Body of pancreas (tissue), 4 donors: ENCODE data around the gene INTS3. TPM values are rescaled to one million over a fixed set of nuclear protein-coding genes. Genes with fewer than 3 reads are reported as not detected.
A peak's percentile ranks its signal among the peaks of the same experiment; 100 is the strongest.

Experiments
- ATAC-seq: fragments of 150-250 bp; one replicate; pipeline ENCODE4 v1.9.1; 2016
- DNase-seq, 4 donors: peaks; one replicate each; pipeline ENCODE4 v3.0.0-alpha.2; 2019
- H3K27ac ChIP-seq, 4 donors: fragments of 200-600 bp; sonication (generic); 1 replicate in 3 of 4; 2 replicates in 1 of 4; pipeline versions ENCODE4 v1.5.1 to v1.6.1; 2016 to 2019; ENCODE audit warnings: mild to moderate bottlenecking in 1 of 4, mixed read lengths in 1 of 4, moderate library complexity in 1 of 4
- H3K27me3 ChIP-seq, 2 donors: fragments of 200-600 bp; sonication (generic); one replicate each; pipeline ENCODE4 v1.6.0; 2016; ENCODE audit warnings: mild to moderate bottlenecking in 1 of 2
- H3K36me3 ChIP-seq, 2 donors: fragments of 200-600 bp; sonication (generic); replicated peaks in 1 of 2; 2 replicates each; pipeline ENCODE4 v1.5.1; 2016; ENCODE audit warnings: low read depth in 2 of 2; ENCODE audit not compliant: insufficient read depth in 1 of 2
- H3K4me1 ChIP-seq: fragments of 200-600 bp; sonication (generic); one replicate; pipeline ENCODE4 v1.6.0; 2016
- H3K4me3 ChIP-seq, 2 donors: fragments of 200-600 bp; sonication (generic); 1 replicate in 1 of 2; 2 replicates in 1 of 2; pipeline ENCODE4 v1.5.1; 2016 to 2019
- H3K9me3 ChIP-seq, 3 donors: fragments of 200-600 bp; sonication (generic); 1 replicate in 2 of 3; 2 replicates in 1 of 3; pipeline ENCODE4 v1.5.1; 2016
- POLR2A ChIP-seq, 3 donors: fragments of 450-650 bp; IDR thresholded peaks; one replicate each; pipeline ENCODE4 v1.6.1; 2016; ENCODE audit warnings: antibody characterized with exemption in 3 of 3, mild to moderate bottlenecking in 2 of 3
- WGBS, 2 donors: methylation state at CpG; one replicate each; pipeline ENCODE4 v1.1.5; 2017; 5-methylcytosine and 5-hydroxymethylcytosine counted together
- intact Hi-C: fragments of 100-400 bp; cut with DNase I; formaldehyde crosslinking; loops from one replicate; pipeline ENCODE4 v1.15.1; 2023
- total RNA-seq, 2 donors: library from RNA; depleted of rRNA; stranded (reverse); fragments of >200 nt; gene quantifications; one replicate each; pipeline ENCODE4 v1.1.0, GENCODE V29; 2016
- TF ChIP-seq, protein P1 (sequence below), 7 experiments: fragments of 450-650 bp in 4 of 7; fragments of 200-600 bp in 3 of 7; sonication (generic) in 3 of 7; IDR thresholded peaks; one replicate each; pipeline ENCODE4 v1.5.1; 2016 to 2019; ENCODE audit warnings: antibody characterized with exemption in 7 of 7

The INTS3 gene
- total RNA-seq, 2 donors from 2014 or later, result 25.4 to 33.3 TPM

DNA sequence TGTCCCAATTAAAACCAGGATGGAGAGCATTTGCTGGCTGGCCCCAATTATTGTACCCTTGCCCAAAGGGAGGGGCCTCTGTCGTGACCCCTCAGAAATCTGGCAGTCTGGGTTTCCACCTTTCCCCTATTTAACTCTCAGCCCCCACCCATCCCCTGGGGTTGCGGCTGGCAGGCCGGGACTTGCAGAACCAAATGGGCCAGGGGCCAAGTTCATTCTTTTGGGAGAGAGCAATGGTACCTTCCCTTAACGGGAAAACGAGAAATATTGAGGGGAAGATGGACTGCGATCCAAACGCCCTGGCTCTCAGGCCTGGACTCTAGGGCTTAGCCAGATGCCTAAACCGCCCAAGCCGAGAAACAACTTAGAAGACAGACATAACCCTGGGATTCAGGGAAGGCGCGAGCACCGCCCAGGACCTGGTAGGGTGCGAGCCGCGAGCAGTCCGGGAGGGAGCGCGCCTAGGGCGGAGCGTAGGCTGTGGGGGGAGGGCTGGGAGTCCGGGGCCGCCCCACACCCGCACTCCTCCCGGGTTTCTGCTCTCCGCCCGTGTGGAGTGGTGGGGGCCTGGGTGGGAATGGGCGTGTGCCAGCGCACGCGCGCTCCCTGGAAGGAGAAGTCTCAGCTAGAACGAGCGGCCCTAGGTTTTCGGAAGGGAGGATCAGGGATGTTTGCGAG, 47.1 kb downstream of the INTS3 start, which contains the start of gene SLC27A3:
SLC27A3 (plus strand) TSS at position 628 of the 678 bp plus-strand sequence. CDS start 91 bp downstream, outside the sequence.
- intact Hi-C loops, result no loop called here
- H3K4me3 ChIP-seq, result peak within 1 kb of the TSS; percentile 16 to 49
- ATAC-seq (peak; percentile 58), DNase-seq (peak; percentile 48 to 71 (median 62))
- no peaks in the 10 kb centered on the region for H3K9me3 ChIP-seq
- peaks cover 56% of the 10 kb centered on the region for H3K4me1 ChIP-seq
- H3K27ac ChIP-seq, result peak within 1 kb of the TSS; percentile 65 to 86 (median 78)
- WGBS, 2 donors, result 4 to 7% methylated on average over 12 to 35 of the region's 35 CpGs
- H3K36me3 ChIP-seq, result peaks cover 0 to 2% of the 10 kb centered on the region in 2 donors
- TF ChIP-seq, protein P1, sequence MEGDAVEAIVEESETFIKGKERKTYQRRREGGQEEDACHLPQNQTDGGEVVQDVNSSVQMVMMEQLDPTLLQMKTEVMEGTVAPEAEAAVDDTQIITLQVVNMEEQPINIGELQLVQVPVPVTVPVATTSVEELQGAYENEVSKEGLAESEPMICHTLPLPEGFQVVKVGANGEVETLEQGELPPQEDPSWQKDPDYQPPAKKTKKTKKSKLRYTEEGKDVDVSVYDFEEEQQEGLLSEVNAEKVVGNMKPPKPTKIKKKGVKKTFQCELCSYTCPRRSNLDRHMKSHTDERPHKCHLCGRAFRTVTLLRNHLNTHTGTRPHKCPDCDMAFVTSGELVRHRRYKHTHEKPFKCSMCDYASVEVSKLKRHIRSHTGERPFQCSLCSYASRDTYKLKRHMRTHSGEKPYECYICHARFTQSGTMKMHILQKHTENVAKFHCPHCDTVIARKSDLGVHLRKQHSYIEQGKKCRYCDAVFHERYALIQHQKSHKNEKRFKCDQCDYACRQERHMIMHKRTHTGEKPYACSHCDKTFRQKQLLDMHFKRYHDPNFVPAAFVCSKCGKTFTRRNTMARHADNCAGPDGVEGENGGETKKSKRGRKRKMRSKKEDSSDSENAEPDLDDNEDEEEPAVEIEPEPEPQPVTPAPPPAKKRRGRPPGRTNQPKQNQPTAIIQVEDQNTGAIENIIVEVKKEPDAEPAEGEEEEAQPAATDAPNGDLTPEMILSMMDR (IDR thresholded peaks at IDR 0.05), result no peak
- TF ChIP-seq POLR2A (IDR thresholded peaks at IDR 0.05), result no peak
- no peaks in the 10 kb centered on the region for H3K27me3 ChIP-seq

DNA sequence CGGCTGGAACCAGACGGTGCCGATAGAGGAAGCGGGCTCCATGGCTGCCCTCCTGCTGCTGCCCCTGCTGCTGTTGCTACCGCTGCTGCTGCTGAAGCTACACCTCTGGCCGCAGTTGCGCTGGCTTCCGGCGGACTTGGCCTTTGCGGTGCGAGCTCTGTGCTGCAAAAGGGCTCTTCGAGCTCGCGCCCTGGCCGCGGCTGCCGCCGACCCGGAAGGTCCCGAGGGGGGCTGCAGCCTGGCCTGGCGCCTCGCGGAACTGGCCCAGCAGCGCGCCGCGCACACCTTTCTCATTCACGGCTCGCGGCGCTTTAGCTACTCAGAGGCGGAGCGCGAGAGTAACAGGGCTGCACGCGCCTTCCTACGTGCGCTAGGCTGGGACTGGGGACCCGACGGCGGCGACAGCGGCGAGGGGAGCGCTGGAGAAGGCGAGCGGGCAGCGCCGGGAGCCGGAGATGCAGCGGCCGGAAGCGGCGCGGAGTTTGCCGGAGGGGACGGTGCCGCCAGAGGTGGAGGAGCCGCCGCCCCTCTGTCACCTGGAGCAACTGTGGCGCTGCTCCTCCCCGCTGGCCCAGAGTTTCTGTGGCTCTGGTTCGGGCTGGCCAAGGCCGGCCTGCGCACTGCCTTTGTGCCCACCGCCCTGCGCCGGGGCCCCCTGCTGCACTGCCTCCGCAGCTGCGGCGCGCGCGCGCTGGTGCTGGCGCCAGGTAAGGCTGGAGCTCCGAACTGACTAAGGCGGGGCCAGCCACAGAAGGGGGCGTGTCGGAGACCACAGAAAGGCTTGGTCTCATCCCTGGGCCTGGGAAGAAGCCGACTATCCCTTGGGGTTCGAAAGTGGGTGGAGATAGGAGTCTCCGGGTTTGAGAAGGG, 47.8 kb downstream of the INTS3 start:
- H3K4me3 ChIP-seq, result peak overlapping the region; percentile 16 to 49
- peaks cover 59% of the 10 kb centered on the region for H3K4me1 ChIP-seq
- DNase-seq (peak; percentile 68 to 85 (median 76)), ATAC-seq (peak; percentile 62)
- H3K27ac ChIP-seq, result peak overlapping the region; percentile 65 to 86 (median 78)
- H3K36me3 ChIP-seq, result peaks cover 0 to 2% of the 10 kb centered on the region in 2 donors
- no peaks in the 10 kb centered on the region for H3K9me3 ChIP-seq
- 0 to 1% methylated on average over 3 to 81 of the region's 83 CpGs for WGBS, 2 donors
- intact Hi-C loops, result no loop called here
- H3K27me3 ChIP-seq, result no peaks in the 10 kb centered on the region
- peak; percentile 38 to 62 (median 51) for TF ChIP-seq POLR2A (IDR thresholded peaks at IDR 0.05)
- TF ChIP-seq, protein P1 (IDR thresholded peaks at IDR 0.05), result peak in 2 of 7 experiments; percentile 15 to 30

DNA sequence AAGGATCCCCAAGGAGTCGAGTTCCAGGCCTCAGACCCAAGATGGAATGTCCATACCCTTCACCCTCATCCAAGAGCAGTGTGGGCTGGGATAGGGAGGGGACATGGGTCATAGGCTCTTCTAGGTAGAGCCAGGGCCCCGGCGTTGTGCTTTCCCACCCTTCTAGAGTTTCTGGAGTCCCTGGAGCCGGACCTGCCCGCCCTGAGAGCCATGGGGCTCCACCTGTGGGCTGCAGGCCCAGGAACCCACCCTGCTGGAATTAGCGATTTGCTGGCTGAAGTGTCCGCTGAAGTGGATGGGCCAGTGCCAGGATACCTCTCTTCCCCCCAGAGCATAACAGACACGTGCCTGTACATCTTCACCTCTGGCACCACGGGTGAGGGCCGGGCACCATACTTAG, 48.5 kb downstream of the INTS3 start:
- no peaks in the 10 kb centered on the region for H3K9me3 ChIP-seq
- H3K4me3 ChIP-seq, result no peak overlapping the region
- intact Hi-C loops, result no loop called here
- 56 to 64% methylated on average over 6 to 10 of the region's 10 CpGs for WGBS, 2 donors
- no peaks in the 10 kb centered on the region for H3K27me3 ChIP-seq
- DNase-seq (no peak), ATAC-seq (no peak)
- H3K27ac ChIP-seq, result peak overlapping the region; percentile 65 to 86 (median 78)
- TF ChIP-seq, protein P1 (IDR thresholded peaks at IDR 0.05), result no peak
- no peak for TF ChIP-seq POLR2A (IDR thresholded peaks at IDR 0.05)
- H3K4me1 ChIP-seq, result peaks cover 62% of the 10 kb centered on the region
- peaks cover 0 to 2% of the 10 kb centered on the region in 2 donors for H3K36me3 ChIP-seq

DNA sequence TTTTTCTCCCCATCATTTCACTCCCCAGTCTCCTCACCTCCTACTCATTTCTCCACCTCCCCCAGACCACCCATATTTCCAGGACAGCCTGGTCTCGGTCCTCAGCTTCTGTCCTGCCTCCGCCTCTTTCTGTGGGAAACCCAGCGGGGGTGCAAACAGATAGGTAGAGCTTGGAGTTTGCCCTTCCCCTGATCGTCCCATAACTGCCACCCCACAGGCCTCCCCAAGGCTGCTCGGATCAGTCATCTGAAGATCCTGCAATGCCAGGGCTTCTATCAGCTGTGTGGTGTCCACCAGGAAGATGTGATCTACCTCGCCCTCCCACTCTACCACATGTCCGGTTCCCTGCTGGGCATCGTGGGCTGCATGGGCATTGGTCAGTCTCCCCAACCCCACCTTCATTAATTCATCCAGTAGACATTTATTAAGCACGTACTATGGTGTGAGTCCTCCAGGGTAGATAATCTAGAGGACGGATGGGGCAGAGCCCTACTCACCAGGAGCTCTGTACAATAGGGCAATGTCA, 49.1 kb downstream of the INTS3 start:
- no peaks in the 10 kb centered on the region for H3K9me3 ChIP-seq
- peak overlapping the region in 2 of 4 donors; percentile 7 to 31 for H3K27ac ChIP-seq
- 86 to 90% methylated on average over 10 of the region's 10 CpGs for WGBS, 2 donors
- no peak for TF ChIP-seq POLR2A (IDR thresholded peaks at IDR 0.05)
- TF ChIP-seq, protein P1 (IDR thresholded peaks at IDR 0.05), result no peak
- intact Hi-C loops, result no loop called here
- DNase-seq (no peak), ATAC-seq (no peak)
- no peaks in the 10 kb centered on the region for H3K36me3 ChIP-seq
- no peaks in the 10 kb centered on the region for H3K27me3 ChIP-seq
- no peak overlapping the region for H3K4me3 ChIP-seq
- H3K4me1 ChIP-seq, result peaks cover 63% of the 10 kb centered on the region
